PC-9 (cell line): Measurements from ENCODE around the gene DOCK9.

ENCODE experiments used
- CTCF ChIP-seq: fragments of 200-600 bp; sonication (generic); conservative IDR thresholded peaks from 2 replicates; pipeline ENCODE4 v1.6.1; 2017; ENCODE audit warnings: mixed run types, antibody characterized with exemption, mild to moderate bottlenecking, moderate library complexity
- EZH2 ChIP-seq: fragments of 200-600 bp; sonication (generic); IDR thresholded peaks from 2 replicates; pipeline ENCODE4 v1.8.0; 2017; ENCODE audit warnings: antibody characterized with exemption, low read depth

DNA sequence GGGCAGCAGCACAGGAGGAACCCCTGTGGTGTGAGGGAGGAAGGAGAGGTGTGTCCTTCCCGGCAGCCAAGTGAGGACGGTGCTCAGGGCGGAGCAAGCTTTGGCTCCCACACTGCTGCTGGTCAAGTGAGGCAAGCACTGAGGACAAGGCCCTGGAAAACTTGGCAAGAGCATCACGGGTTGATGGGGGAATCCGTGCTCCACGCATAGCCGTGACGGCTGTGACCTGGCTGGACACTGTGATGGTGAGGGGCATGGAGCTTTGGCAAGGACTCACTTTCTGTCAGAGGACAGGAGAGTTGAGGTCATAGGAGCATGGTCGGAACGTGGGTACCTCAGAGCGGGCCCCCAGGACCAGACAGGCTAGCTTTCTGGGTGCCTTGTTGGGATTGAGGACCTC, 196.4 kb downstream of the DOCK9 start:
- TF ChIP-seq CTCF, result no peak
- no peak for TF ChIP-seq EZH2
